Mononuclear cell (primary cell): ENCODE data around the gene KRT15. TPM values are rescaled to one million over a fixed set of nuclear protein-coding genes. Genes with fewer than 3 reads are reported as not detected.

Experiments used
- H3K27me3 ChIP-seq: 2 replicates; pipeline ENCODE4 v1.6.0; 2011; ENCODE audit warnings: low read length, control low read depth; ENCODE audit not compliant: insufficient read depth
- H3K4me1 ChIP-seq: 2 replicates; pipeline ENCODE4 v1.5.1; 2011; ENCODE audit warnings: mild to moderate bottlenecking, low read length, control low read depth; ENCODE audit not compliant: insufficient read depth
- H3K4me3 ChIP-seq: 2 replicates; pipeline ENCODE4 v1.5.1; 2011; ENCODE audit warnings: mild to moderate bottlenecking, low read length, moderate library complexity
- H3K9me3 ChIP-seq: 2 replicates; pipeline ENCODE4 v1.5.1; 2011; ENCODE audit warnings: low read depth, mild to moderate bottlenecking, control low read depth, low read length
- total RNA-seq: library from RNA; depleted of rRNA; stranded (reverse); fragments of >200 nt; gene quantifications from one replicate; pipeline ENCODE4 v1.2.3, GENCODE V29; 2012

The KRT15 gene
- total RNA-seq, 1 donor = not detected

- H3K4me3 ChIP-seq = no peak overlapping the region
- peaks cover 4% of the 10 kb centered on the region for H3K4me1 ChIP-seq
- H3K9me3 ChIP-seq = no peaks in the 10 kb centered on the region
- no peaks in the 10 kb centered on the region for H3K27me3 ChIP-seq
These were observed 11.3 kb downstream of the KRT15 start for GRCh38 chr17:41507315-41507880.

- Histone ChIP-seq H3K27me3 (no peaks in the 10 kb centered on the region), H3K4me3 (no peak overlapping the region), H3K9me3 (no peaks in the 10 kb centered on the region), H3K4me1 (no peaks in the 10 kb centered on the region)
These were observed 12.6 kb downstream of the KRT15 start for GRCh38 chr17:41505809-41506767.

GRCh38 chr17:41505007-41505808 lies 13.5 kb downstream of the KRT15 start, which contains the start of gene KRT13:
Gene KRT13, minus strand, starts transcription at chr17:41505612. Its CDS starts 62 bp downstream, at chr17:41505550.
- peaks cover 6% of the 10 kb centered on the region for H3K4me1 ChIP-seq
- no peaks in the 10 kb centered on the region for H3K9me3 ChIP-seq
- H3K27me3 ChIP-seq = no peaks in the 10 kb centered on the region
- H3K4me3 ChIP-seq = no peak within 1 kb of the TSS

GRCh38 chr17:41504246-41504977 lies 14.3 kb downstream of the KRT15 start:
- no peaks in the 10 kb centered on the region for H3K27me3 ChIP-seq
- no peak overlapping the region for H3K4me3 ChIP-seq
- peaks cover 14% of the 10 kb centered on the region for H3K4me1 ChIP-seq
- H3K9me3 ChIP-seq = no peaks in the 10 kb centered on the region

GRCh38 chr17:41503202-41503601 lies 15.5 kb downstream of the KRT15 start:
- H3K9me3 ChIP-seq = no peaks in the 10 kb centered on the region
- no peaks in the 10 kb centered on the region for H3K27me3 ChIP-seq
- peaks cover 26% of the 10 kb centered on the region for H3K4me1 ChIP-seq
- no peak overlapping the region for H3K4me3 ChIP-seq

- no peaks in the 10 kb centered on the region for H3K27me3 ChIP-seq
- H3K9me3 ChIP-seq = no peaks in the 10 kb centered on the region
- H3K4me1 ChIP-seq = peaks cover 45% of the 10 kb centered on the region
- no peak overlapping the region for H3K4me3 ChIP-seq
These were observed 18.4 kb downstream of the KRT15 start for GRCh38 chr17:41500131-41500911.

GRCh38 chr17:41499714-41500113 lies 19.0 kb downstream of the KRT15 start:
- Histone ChIP-seq H3K27me3 (no peaks in the 10 kb centered on the region), H3K4me1 (peaks cover 45% of the 10 kb centered on the region), H3K4me3 (no peak overlapping the region), H3K9me3 (no peaks in the 10 kb centered on the region)

- Histone ChIP-seq H3K4me3 (no peak overlapping the region), H3K9me3 (no peaks in the 10 kb centered on the region), H3K27me3 (no peaks in the 10 kb centered on the region), H3K4me1 (peaks cover 47% of the 10 kb centered on the region)
These were observed 20.4 kb downstream of the KRT15 start for GRCh38 chr17:41498276-41498675.

- no peaks in the 10 kb centered on the region for H3K9me3 ChIP-seq
- H3K27me3 ChIP-seq = no peaks in the 10 kb centered on the region
- H3K4me3 ChIP-seq = no peak overlapping the region
- peaks cover 61% of the 10 kb centered on the region for H3K4me1 ChIP-seq
These were observed 21.7 kb downstream of the KRT15 start for GRCh38 chr17:41496803-41497484.

- H3K4me3 ChIP-seq = no peak overlapping the region
- peaks cover 71% of the 10 kb centered on the region for H3K4me1 ChIP-seq
- H3K27me3 ChIP-seq = no peaks in the 10 kb centered on the region
These were observed 24.2 kb downstream of the KRT15 start for GRCh38 chr17:41494524-41494923.

GRCh38 chr17:41492771-41493170 lies 25.9 kb downstream of the KRT15 start:
- Histone ChIP-seq H3K4me1 (peaks cover 59% of the 10 kb centered on the region), H3K9me3 (no peaks in the 10 kb centered on the region), H3K4me3 (no peak overlapping the region), H3K27me3 (no peaks in the 10 kb centered on the region)

More at GRCh38 chr17:41494524-41494923, 24.2 kb downstream of the KRT15 start:
- no peaks in the 10 kb centered on the region for H3K9me3 ChIP-seq

- Histone ChIP-seq H3K4me1 (peaks cover 54% of the 10 kb centered on the region), H3K9me3 (no peaks in the 10 kb centered on the region), H3K4me3 (no peak overlapping the region), H3K27me3 (no peaks in the 10 kb centered on the region)
These were observed 26.3 kb downstream of the KRT15 start for GRCh38 chr17:41492351-41492750.

- H3K27me3 ChIP-seq = no peaks in the 10 kb centered on the region
- H3K4me3 ChIP-seq = no peak overlapping the region
- no peaks in the 10 kb centered on the region for H3K9me3 ChIP-seq
- peaks cover 46% of the 10 kb centered on the region for H3K4me1 ChIP-seq
These were observed 27.2 kb downstream of the KRT15 start for GRCh38 chr17:41491476-41491875.
